ENCODE measurements around the gene TTN. TPM values are rescaled to one million over a fixed set of nuclear protein-coding genes. Genes with fewer than 3 reads are reported as not detected.

The TTN gene
- polyA plus RNA-seq, 1 experiment = not detected

DNA sequence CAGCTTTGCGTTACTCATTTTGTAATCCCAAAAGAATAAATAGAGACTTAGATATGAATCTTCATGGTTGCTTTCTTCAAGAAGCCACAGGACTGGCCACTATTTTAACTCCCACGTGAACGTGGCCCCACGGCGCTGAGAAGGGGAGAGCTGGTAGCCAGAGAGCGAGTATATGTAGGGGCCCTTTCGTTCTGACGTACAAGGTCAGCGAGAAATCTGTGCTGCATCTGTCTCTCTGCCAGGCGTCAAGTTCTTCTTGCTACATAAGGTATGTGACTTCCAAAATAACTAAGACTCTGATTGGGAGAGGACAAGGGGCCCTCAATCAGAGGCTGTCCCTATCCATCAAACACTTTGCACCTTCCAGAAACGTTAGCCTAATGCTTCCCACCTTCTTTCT is 177.8 kb downstream of the TTN start:
- CTCF ChIA-PET = no interaction called here

DNA sequence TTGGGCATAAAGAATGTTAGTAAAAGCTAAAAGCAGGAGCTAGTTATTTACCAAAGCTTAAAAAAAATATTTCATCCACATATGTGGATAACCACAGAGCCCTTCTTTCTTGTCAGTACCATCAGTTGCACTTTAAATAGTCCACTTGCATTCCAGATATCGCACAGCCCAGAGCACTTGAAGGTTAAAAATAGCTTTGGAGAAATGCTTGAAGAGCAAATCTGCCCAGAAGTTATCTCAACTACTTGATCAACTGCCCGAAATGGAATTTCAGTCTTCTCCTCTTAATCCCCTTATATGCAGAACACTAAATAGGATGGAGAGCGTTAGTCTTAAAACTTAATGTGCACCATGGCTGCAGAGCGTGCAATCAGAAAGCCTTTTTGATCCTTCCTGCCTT is 178.6 kb downstream of the TTN start:
- CTCF ChIA-PET = interaction anchor here (0.6 kb wide), 1 partner anchor 346 kb away, joined by 3 read pairs; no protein-coding TSS in a partner anchor
- POLR2A ChIA-PET = no interaction called here
- H3K36me3 ChIP-seq (ENCODE audit: control insufficient read depth, insufficient read depth, low read length) = no peaks in the 10 kb centered on the region
- no peak overlapping the region for H3K4me3 ChIP-seq (ENCODE audit: low read depth, low read length)
- TF ChIP-seq, protein P1, sequence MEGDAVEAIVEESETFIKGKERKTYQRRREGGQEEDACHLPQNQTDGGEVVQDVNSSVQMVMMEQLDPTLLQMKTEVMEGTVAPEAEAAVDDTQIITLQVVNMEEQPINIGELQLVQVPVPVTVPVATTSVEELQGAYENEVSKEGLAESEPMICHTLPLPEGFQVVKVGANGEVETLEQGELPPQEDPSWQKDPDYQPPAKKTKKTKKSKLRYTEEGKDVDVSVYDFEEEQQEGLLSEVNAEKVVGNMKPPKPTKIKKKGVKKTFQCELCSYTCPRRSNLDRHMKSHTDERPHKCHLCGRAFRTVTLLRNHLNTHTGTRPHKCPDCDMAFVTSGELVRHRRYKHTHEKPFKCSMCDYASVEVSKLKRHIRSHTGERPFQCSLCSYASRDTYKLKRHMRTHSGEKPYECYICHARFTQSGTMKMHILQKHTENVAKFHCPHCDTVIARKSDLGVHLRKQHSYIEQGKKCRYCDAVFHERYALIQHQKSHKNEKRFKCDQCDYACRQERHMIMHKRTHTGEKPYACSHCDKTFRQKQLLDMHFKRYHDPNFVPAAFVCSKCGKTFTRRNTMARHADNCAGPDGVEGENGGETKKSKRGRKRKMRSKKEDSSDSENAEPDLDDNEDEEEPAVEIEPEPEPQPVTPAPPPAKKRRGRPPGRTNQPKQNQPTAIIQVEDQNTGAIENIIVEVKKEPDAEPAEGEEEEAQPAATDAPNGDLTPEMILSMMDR (IDR thresholded peaks at IDR 0.05; ENCODE audit: insufficient read depth, low read depth, low read length) = no peak
- H3K27me3 ChIP-seq (ENCODE audit: control insufficient read depth, insufficient read depth, low read length) = no peaks in the 10 kb centered on the region
- DNase-seq (ENCODE audit: low read depth) = no peak

More for the DNA sequence above, 177.8 kb downstream of the TTN start:
- Histone ChIP-seq H3K36me3 (ENCODE audit: control insufficient read depth, insufficient read depth, low read length) (no peaks in the 10 kb centered on the region), H3K27me3 (ENCODE audit: control insufficient read depth, insufficient read depth, low read length) (no peaks in the 10 kb centered on the region), H3K4me3 (ENCODE audit: low read depth, low read length) (no peak overlapping the region)
- TF ChIP-seq, protein P1 (IDR thresholded peaks at IDR 0.05; ENCODE audit: insufficient read depth, low read depth, low read length) = no peak
- POLR2A ChIA-PET = no interaction called here
- no peak for DNase-seq (ENCODE audit: low read depth)

DNA sequence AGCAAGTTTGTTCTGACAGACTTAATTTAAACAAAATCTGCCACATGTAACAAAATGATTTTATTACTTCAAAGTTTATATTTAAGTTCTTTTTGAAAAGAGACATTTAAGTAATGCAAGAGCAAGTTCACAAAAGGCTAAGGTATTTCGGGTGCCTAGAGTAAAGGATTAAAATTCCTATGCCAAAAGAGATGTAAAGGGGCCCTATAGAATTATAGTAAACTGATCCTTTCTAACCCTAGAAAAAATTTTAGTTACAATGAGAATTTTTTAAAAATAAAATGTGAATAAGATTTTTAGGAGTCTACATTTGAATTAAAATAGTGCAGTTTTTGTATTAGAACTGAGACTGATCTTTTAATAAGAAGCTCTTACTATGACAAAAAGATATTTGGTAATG is 179.8 kb downstream of the TTN start:
- ChIA-PET CTCF (no interaction called here), POLR2A (no interaction called here)
- DNase-seq (ENCODE audit: low read depth) = no peak
- TF ChIP-seq, protein P1 (IDR thresholded peaks at IDR 0.05; ENCODE audit: insufficient read depth, low read depth, low read length) = no peak
- Histone ChIP-seq H3K36me3 (ENCODE audit: control insufficient read depth, insufficient read depth, low read length) (no peaks in the 10 kb centered on the region), H3K27me3 (ENCODE audit: control insufficient read depth, insufficient read depth, low read length) (no peaks in the 10 kb centered on the region), H3K4me3 (ENCODE audit: low read depth, low read length) (no peak overlapping the region)

DNA sequence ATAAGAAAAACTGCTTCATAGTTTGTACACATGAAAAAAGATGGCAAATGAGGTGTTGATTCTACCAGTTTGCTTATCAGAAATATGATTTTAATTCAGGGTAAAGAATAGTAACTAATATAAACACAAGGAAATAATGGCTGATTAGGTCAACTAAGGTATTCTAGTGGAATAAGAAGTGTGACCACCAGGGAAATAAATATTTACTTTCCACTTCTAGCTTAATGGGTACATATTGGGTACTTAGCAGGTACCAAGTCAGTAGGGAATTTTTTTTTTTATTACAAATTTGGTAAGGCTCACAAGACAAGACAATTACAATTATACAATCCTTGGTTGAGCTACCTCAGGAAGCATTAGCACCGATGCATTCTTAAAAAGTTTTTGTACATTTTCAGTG is 191.3 kb downstream of the TTN start:
- TF ChIP-seq, protein P1 (IDR thresholded peaks at IDR 0.05; ENCODE audit: insufficient read depth, low read depth, low read length) = no peak
- POLR2A ChIA-PET = no interaction called here
- H3K36me3 ChIP-seq (ENCODE audit: control insufficient read depth, insufficient read depth, low read length) = no peaks in the 10 kb centered on the region

DNA sequence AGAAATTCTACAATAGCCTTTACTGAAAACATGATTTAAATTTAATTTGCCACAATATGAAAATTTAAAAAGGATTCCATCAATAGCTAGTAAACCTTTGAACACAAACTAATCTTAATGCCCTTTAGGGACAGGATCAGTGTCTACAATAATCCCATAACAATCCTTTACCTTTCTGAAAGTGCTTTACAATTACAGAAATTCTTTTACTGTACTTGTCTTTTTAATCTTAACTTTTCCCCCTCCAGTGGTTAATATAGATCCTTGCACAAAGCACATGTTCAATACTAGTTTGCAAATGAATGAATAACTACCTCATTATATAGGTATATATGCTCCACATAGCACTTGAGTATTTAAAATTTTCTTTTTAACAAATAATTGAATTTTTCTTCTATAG is 204.3 kb downstream of the TTN start:
- H3K4me3 ChIP-seq (ENCODE audit: low read depth, low read length) = no peak overlapping the region
- H3K36me3 ChIP-seq (ENCODE audit: control insufficient read depth, insufficient read depth, low read length) = no peaks in the 10 kb centered on the region
- POLR2A ChIA-PET = no interaction called here

More for the DNA sequence above, 191.3 kb downstream of the TTN start:
- CTCF ChIA-PET = no interaction called here
- Histone ChIP-seq H3K4me3 (ENCODE audit: low read depth, low read length) (no peak overlapping the region), H3K27me3 (ENCODE audit: control insufficient read depth, insufficient read depth, low read length) (no peaks in the 10 kb centered on the region)
- DNase-seq (ENCODE audit: low read depth) = no peak

More for the DNA sequence above, 204.3 kb downstream of the TTN start:
- DNase-seq (ENCODE audit: low read depth) = no peak
- CTCF ChIA-PET = no interaction called here
- no peaks in the 10 kb centered on the region for H3K27me3 ChIP-seq (ENCODE audit: control insufficient read depth, insufficient read depth, low read length)
- TF ChIP-seq, protein P1 (IDR thresholded peaks at IDR 0.05; ENCODE audit: insufficient read depth, low read depth, low read length) = no peak

Measured in BJ (cell line).